Glomerular visceral epithelial cell (primary cell): ENCODE results near the gene CFTR.
"Not testable (repeated sequence)": the region's sequence is repeated elsewhere in the genome, so short reads cannot be mapped to it uniquely, and the experiment has no call there.

Experiments
- DNase-seq: peaks from one replicate; pipeline ENCODE4 v3.0.0-alpha.2; 2016; ENCODE audit errors: extremely low spot score

CFTR gene

DNA sequence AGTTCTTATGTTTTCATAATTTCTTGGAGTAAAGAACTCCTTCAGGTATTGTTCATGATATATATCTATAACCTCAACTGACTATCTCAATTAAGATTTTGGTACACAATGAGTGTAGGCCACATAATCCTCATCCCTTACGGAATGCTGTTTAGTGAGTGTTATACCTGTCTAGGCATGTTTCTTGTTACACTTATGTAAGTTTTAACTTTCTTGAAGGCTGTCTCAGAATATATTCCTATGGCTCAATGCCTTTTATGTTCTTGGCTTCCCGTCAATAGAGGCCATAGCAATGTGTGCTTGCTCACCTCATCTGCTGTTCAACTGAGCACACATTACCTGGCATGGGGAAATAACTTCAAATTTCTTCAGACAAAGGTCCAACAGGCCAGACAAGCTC is 208.3 kb downstream of the CFTR start:
- no peak for DNase-seq

DNA sequence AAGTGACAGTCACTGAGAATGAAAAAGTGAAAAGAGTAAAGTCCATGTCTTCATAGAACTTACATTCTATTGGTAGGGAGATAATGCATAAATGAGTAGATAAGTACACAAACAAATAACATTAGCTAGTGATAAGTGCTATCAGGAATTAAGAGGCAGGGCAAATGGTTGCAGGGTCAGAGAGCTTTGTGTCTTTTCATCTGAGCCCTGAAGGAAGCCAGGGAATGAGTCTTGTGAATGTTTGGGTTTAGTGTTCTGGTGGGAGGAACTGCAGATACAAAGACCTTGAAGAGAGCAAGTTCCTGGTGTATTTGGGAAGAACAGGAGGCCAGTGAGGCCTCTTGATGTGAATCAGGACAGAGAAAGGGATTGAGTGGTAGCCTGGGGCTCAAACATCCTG is 209.6 kb downstream of the CFTR start:
- no peak for DNase-seq

DNA sequence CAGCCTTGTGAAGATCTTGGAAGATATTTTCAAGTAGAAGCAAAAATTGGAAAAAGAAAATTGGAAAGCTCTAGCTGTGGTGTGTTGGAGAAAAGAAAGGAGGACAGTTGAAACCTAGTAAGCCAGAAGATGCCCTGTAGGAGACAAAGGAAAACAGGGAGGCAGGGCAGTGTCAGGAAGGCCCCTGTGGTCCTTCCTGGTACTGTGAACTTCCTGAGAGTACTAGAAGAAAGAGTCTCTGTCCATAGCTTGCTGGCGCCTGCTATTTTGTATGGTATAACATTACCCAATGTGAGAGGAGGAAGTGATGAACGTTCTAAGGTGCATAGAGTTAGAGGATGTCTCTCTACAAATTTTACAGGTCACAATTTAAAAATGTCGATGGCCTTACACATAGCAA is 210.3 kb downstream of the CFTR start:
- DNase-seq: no peak

DNA sequence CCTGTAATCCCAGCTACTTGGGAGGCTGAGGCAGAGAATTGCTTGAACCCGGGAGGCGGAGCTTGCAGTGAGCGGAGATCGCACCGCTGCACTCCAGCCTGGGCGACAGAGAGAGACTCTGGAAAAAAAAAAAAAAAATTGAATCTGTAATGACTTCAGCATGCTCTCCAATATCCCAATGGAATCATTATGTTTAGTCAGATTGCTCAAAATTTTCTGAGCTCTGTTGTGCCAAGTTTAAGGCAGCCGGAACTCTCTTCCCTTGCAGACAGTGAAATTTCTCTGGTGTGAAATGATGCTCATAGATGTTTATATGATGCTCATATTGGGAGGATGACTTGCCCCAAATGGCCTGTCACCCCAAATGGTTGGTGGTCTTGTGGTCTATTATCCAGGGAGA is 212.5 kb downstream of the CFTR start:
- no peak for DNase-seq

DNA sequence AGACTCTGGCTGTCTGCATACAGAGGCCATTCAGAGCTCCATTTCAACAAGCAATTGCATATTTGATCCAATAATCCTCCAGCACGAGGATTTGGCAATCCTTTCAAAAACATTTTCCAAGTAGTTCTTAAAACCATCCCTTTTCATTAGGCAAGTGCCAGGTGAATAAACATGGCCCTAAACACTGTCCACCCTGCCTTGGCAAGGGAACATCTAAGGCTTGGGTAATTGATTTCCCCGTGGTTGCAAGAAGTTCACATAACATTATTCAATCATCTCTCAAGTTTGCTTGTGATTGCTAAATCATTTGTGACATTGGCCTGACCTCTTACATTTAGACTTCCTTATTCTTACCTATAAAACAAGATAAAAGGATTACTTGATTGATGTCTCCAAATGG is 218.2 kb downstream of the CFTR start:
- DNase-seq: no peak

DNA sequence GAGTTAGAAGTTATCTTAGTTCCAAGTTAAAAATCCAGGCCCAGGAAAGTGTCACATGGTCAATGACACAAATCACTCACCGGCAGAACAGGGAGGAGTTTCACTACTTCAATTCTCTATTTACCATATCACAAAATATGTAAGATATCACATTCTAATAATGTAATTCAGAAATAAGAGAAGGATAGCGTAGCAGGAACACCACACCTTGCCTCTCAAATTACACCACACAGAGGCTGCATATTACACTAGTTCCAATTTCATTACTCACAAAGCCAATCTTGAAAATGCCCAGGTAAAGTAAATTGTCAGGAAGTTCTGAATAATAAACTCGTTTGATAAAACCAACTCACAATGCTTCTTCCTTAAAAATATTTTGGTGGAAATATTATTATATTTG is 224.2 kb downstream of the CFTR start:
- DNase-seq: no peak

DNA sequence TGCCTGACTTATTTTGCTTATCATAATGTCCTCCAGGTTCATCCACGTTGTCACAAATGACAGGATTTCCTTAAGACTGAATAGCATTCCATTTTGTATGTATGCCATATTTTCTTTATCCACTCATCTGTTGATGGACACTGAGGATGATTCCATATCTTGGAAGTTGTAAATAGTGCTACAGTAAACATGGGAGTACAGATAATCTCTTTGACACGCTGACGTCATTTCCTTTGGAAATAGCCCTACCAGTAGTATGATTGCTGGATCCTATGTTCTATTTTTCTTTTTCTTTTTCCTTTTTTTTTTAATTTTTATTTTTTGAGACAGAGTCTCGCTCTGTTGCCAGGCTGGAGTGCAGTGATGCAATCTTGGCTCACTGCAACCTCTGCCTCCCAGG is 225.8 kb downstream of the CFTR start:
- no peak for DNase-seq

DNA sequence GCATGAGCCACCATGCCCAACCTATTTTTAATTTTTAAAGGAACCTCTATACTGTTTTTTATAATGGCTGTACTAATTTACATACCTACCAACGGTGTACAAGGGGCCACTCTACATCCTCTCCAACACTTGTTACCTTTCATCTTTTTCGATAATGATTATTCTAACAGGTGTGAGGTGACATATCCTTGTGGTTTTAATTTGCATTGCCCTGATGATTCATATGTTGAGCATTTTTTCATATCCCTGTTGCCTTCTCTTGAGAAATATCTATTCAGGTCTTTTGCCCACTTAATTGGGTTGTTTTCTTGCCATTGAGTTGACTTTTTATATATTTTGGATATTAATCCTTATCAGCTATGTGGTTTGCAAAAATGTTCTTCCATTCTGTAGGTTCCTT is 226.4 kb downstream of the CFTR start:
- peak; percentile 9 for DNase-seq

DNA sequence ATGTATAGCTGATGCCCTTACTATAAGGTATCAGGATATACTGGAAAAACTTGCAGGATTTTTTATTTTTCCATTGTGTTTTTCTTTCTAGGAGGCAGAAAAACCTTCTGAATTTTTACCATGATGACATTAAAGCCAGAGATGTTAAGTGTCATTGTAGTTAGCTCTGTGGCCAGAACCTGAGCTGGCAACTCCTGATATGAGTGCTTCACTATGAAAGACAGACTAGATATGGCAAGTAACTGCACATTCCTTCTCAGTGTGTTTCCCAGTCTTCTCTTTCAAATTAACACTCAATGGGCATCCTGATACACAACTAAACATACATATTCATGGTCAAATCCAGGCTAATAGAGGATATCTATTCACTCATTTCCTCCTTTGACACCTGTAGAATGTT is 227.3 kb downstream of the CFTR start:
- no peak for DNase-seq

DNA sequence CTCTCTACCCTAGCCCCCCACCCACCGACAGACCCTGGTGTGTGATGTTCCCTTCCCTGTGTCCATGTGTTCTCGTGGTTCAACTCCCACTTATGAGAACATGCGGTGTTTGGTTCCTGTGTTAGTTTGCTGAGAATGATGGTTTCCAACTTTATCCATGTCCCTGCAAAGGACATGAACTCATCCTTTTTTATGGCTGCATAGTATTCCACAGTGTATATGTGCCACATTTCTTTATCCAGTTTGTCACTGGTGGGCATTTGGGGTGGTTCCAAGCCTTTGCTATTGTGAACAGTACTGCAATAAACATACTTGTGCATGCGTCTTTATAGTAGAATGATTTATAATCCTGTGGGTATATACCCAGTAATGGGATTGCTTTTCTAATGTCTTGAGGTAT is 228.3 kb downstream of the CFTR start:
- not testable (repeated sequence) for DNase-seq

DNA sequence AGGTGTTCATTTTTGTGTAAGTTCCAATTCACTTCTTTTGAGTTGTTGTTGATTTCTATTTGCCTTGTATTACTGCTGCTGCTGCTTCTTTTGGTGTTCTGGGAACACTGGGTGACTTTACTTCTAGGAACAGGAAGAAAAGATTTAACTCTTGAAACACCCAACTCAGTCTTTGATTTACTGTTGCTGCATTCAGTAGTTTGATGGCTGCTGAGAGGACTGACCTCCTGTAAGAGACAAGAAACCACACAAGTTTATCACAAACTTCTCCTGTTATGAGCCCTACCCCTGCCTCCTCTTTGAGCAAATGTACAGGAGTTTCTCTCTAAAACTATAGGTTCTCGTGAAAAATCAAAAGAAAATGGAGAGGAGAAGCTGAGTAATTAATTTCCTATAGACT is 231.7 kb downstream of the CFTR start:
- DNase-seq: no peak

DNA sequence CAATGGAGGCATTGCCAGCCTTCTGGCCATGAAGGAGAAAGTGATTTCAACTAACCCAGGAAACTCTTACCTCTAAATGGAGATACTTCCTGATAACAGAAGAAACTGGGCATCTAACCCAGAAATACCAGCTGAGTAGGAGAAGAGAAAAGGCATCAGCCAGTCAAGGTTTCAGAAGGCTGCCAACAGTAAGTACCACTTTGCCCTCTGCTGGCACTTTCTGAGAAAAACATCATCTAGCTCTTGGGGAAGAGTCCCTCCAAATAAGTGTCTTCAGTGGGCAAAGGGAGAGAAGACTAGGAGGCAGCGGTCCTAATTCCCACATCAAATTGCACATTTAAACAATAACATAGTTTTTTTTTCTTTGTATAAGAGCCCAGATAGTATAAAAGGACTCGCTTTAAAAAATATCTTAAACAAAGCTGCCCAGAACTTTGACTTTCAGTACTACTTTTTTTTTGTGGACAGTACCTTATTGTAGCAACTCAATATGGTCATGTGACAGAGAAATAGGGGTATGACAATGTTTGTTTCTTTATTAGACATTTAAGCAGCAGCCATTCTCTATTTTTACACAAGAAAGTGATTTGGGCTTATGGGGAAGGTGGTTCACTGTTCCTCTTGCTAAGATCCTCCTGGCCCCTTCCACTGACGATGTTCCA is 236.1 kb downstream of the CFTR start:
- peak; percentile 63 for DNase-seq

DNA sequence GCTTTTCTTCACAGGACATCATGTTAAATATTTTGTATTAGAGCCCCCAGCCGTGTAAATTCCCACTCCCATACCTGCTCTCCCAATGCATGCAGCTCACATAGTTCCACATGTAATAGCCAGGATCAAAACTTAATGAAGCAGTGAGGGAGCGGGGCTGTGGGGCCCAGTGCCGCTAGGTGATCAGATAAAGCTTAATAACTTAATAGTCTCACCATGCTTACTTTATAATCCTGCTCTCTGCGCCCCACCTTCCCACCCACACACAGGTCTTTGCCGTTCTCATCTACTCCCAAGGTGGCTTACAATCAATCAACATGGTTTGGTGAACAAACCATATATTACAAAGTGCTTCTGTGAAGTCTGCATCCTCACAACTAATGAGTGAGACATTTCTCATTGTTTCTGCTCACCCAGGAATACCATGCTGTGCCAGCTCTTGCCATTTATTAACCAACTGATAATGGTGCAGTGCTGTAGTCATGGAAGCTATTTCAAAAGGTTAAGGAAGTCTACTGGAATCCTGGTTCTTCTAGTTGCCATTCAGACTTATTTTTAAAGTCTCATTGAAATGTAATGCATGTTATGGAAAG is 237.0 kb downstream of the CFTR start:
- peak; percentile 58 for DNase-seq

DNA sequence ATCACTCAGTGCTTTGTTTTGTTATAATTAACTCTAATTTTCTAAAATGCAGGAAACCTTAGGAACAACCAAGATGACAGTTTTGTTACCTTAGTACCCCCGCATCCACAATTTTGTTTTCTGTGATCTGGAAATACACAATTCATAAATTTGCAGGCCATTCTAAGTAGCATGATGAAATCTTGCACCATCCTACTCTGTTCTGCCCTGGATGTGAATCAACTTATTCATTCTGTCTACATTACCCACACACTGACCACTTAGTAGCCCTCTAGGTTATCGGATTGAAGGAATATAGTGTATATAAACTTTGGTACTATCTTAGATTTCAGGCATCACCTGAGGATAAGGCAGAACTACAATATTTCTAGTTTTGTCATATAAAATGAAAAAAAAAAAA is 237.5 kb downstream of the CFTR start:
- no peak for DNase-seq
